ENCODE measurements around the gene EN2. TPM values are rescaled to one million over a fixed set of nuclear protein-coding genes. Genes with fewer than 3 reads are reported as not detected.

Gene EN2
- total and polyA plus RNA-seq, 10 of the 15 experiments (the other 5 are each of a cell fraction or from before 2014, with no cell fraction given) = not detected

GRCh38 chr7:155486783-155487508 is 29.0 kb downstream of the EN2 start:
- ChIA-PET POLR2A (no interaction called here), RAD21 (ENCODE audit: unreplicated experiment) (no interaction called here), CTCF (no interaction called here), SMC1A (ENCODE audit: uncharacterized antibody, unreplicated experiment) (no interaction called here)
- no peak overlapping the region for H2AFZ ChIP-seq (ENCODE audit: control insufficient read depth, low read depth, low read length)
- H3K9ac ChIP-seq (ENCODE audit: control insufficient read depth, insufficient read depth, low read length) = no peak overlapping the region
- H3K36me3 ChIP-seq (ENCODE audit: control insufficient read depth in 2 of 2, insufficient read depth in 2 of 2, low read length in 1 of 2) = no peaks in the 10 kb centered on the region
- ATAC-seq = no peak
- H3K27me3 ChIP-seq (replicated peaks in 1 of 2; ENCODE audit: control insufficient read depth in 2 of 2, insufficient read depth in 2 of 2, low read length in 1 of 2) = no peaks in the 10 kb centered on the region
- intact Hi-C loops (cut with micrococcal nuclease; ENCODE audit: unreplicated experiment) = no loop called here
- no peak overlapping the region for H3K27ac ChIP-seq (ENCODE audit: control insufficient read depth, insufficient read depth)
- H3K9me3 ChIP-seq (replicated peaks; ENCODE audit: control insufficient read depth, insufficient read depth, low read length) = no peaks in the 10 kb centered on the region; the same call in 2 of the 3 replicates
- no peaks in the 10 kb centered on the region for H4K20me1 ChIP-seq (ENCODE audit: control insufficient read depth, insufficient read depth)
- BruUV-seq (replicated peaks) = no TSS peak
- 63% methylated on average over 18 of the region's 18 CpGs for WGBS (ENCODE audit: insufficient coverage, insufficient replicate concordance, low lambda C conversion rate, missing lambda C conversion rate)
- no peak overlapping the region for H3K4me2 ChIP-seq (ENCODE audit: control insufficient read depth, insufficient read depth)
- DNase-seq (ENCODE audit: low read depth, low spot score) = no peak
- peaks cover 17% of the 10 kb centered on the region for H3K4me1 ChIP-seq (ENCODE audit: control insufficient read depth, insufficient read depth, low read length)
- FAIRE-seq = no peak
- in situ Hi-C loops (cut with MboI) = no loop called here
- no peak overlapping the region for H3K4me3 ChIP-seq
- no peaks in the 10 kb centered on the region for H3K79me2 ChIP-seq (ENCODE audit: control insufficient read depth, insufficient read depth, low read length)
- TF ChIP-seq ZNF384 (IDR thresholded peaks at IDR 0.05; ENCODE audit: borderline replicate concordance, low read depth, low read length) (no peak), RB1 (IDR thresholded peaks at IDR 0.05; ENCODE audit: borderline replicate concordance) (no peak), NFIC (IDR thresholded peaks at IDR 0.05; ENCODE audit: low read depth, low read length) (no peak), NR2C2 (IDR thresholded peaks at IDR 0.05; ENCODE audit: borderline replicate concordance, control insufficient read depth, insufficient read length, low read depth) (no peak), FOXK2 (IDR thresholded peaks at IDR 0.05) (no peak), CBFB (IDR thresholded peaks at IDR 0.05; ENCODE audit: low read depth) (no peak), NFYB (IDR thresholded peaks at IDR 0.05; ENCODE audit: insufficient read depth, low read depth, low read length) (no peak), ZSCAN29 (IDR thresholded peaks at IDR 0.05) (no peak), CEBPB (IDR thresholded peaks at IDR 0.05; ENCODE audit: borderline replicate concordance in 1 of 2, low read depth in 2 of 2, low read length in 2 of 2) (no peak), ESRRA (IDR thresholded peaks at IDR 0.05; ENCODE audit: low read length) (no peak), RELA (IDR thresholded peaks at IDR 0.05; ENCODE audit: borderline replicate concordance, partially characterized antibody) (no peak), SUPT20H (IDR thresholded peaks at IDR 0.05; ENCODE audit: borderline replicate concordance, control insufficient read depth, low read depth, low read length) (no peak), NRF1 (conservative IDR thresholded peaks at IDR 0.05; ENCODE audit: low read depth, low read length) (no peak), CUX1 (IDR thresholded peaks at IDR 0.05; ENCODE audit: insufficient replicate concordance, low read depth, low read length) (no peak)
- TF ChIP-seq, protein P1, sequence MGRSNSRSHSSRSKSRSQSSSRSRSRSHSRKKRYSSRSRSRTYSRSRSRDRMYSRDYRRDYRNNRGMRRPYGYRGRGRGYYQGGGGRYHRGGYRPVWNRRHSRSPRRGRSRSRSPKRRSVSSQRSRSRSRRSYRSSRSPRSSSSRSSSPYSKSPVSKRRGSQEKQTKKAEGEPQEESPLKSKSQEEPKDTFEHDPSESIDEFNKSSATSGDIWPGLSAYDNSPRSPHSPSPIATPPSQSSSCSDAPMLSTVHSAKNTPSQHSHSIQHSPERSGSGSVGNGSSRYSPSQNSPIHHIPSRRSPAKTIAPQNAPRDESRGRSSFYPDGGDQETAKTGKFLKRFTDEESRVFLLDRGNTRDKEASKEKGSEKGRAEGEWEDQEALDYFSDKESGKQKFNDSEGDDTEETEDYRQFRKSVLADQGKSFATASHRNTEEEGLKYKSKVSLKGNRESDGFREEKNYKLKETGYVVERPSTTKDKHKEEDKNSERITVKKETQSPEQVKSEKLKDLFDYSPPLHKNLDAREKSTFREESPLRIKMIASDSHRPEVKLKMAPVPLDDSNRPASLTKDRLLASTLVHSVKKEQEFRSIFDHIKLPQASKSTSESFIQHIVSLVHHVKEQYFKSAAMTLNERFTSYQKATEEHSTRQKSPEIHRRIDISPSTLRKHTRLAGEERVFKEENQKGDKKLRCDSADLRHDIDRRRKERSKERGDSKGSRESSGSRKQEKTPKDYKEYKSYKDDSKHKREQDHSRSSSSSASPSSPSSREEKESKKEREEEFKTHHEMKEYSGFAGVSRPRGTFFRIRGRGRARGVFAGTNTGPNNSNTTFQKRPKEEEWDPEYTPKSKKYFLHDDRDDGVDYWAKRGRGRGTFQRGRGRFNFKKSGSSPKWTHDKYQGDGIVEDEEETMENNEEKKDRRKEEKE (IDR thresholded peaks at IDR 0.05) = no peak
